Mucosa of descending colon (tissue), 3 donors: ENCODE measurements around the gene CPLANE2. TPM values are rescaled to one million over a fixed set of nuclear protein-coding genes. Genes with fewer than 3 reads are reported as not detected.

Experiments used
- ATAC-seq: fragments of 200-7000 bp; cut with Tn5 transposase; one replicate; pipeline ENCODE4 v1.9.1; 2020; ENCODE audit warnings: mild to moderate bottlenecking, moderate library complexity
- DNase-seq, 3 donors: peaks; one replicate each; pipeline ENCODE4 v3.0.0-alpha.2; 2020
- H3K36me3 ChIP-seq: fragments of 200-600 bp; one replicate; pipeline ENCODE4 v1.8.0; 2021; ENCODE audit warnings: low read depth, mild to moderate bottlenecking
- H3K4me1 ChIP-seq: fragments of 200-600 bp; one replicate; pipeline ENCODE4 v1.8.0; 2021; ENCODE audit warnings: low read depth, mild to moderate bottlenecking
- H3K4me3 ChIP-seq: fragments of 200-600 bp; one replicate; pipeline ENCODE4 v1.8.0; 2021; ENCODE audit warnings: mild to moderate bottlenecking
- H3K9me3 ChIP-seq: fragments of 200-600 bp; one replicate; pipeline ENCODE4 v1.8.0; 2021; ENCODE audit warnings: mild to moderate bottlenecking
- intact Hi-C, 2 donors: fragments of 100-400 bp; cut with DNase I in 1 of 2; cut with micrococcal nuclease in 1 of 2; formaldehyde crosslinking; loops; one replicate each; pipeline versions ENCODE4 v1.11.0 to v1.11.1; 2022; cut with DNase I, micrococcal nuclease
- total RNA-seq, 3 donors: library from RNA; stranded (reverse); fragmentation: NEBNext Ultra II Directional in 2 of 3; extraction: Animal tissue kit (Norgen Biotek cat#: 25700) in 2 of 3; gene quantifications; one replicate each; pipeline versions ENCODE4 v1.2.1 to v1.2.4, GENCODE V29; 2021 to 2023
- TF ChIP-seq, protein P1 (sequence below): fragments of 200-600 bp; IDR thresholded peaks from one replicate; pipeline ENCODE4 v1.8.0; 2022; ENCODE audit warnings: antibody characterized with exemption, mild to moderate bottlenecking
- donor health status: DM: no; HTN: no; CAD: no; lungs with moderate emphysema.
- donor health status: DM: no; HTN: no; CAD: no.
- donor health status: DM: no; HTN: yes; CAD: no.

CPLANE2 gene
- total RNA-seq, 3 donors from 2014 or later: 5.3 to 9.9 (median 5.9) TPM

DNA sequence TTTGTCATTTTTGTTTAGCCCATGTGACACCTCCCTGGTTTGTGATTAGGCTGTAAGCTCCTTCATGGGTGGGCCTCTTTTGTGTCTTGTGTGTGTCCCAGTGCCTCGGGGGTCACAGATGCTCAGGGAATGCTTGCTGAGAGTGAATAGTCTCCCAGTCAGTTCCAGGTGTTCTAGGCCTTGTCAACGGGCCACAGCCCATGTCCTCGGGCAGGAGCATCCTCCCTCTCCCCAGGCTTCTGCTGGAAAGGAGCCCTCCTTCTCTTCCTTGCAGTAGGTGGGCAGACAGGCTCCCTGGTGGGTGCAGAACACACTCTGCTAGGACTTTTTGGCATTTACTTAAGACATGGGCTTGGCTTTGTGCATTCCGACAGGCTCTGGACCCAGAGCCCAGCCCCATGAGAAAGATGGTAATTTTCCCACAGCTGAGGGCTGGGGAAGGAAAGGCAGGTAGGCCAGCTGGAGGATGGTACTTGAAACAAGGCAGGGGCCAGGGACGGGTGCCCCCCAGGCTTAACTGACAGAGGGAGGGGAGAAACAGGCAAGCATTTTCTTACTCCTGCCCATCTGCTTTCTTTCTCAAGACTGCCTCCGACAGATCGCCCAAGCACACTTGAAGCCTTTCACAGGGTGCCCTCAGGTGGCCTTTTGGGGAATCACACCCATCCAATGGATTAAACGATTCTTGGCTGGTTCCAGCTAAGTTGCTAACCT is 7.1 kb upstream of the CPLANE2 start:
- no peaks in the 10 kb centered on the region for H3K36me3 ChIP-seq
- TF ChIP-seq, protein P1, sequence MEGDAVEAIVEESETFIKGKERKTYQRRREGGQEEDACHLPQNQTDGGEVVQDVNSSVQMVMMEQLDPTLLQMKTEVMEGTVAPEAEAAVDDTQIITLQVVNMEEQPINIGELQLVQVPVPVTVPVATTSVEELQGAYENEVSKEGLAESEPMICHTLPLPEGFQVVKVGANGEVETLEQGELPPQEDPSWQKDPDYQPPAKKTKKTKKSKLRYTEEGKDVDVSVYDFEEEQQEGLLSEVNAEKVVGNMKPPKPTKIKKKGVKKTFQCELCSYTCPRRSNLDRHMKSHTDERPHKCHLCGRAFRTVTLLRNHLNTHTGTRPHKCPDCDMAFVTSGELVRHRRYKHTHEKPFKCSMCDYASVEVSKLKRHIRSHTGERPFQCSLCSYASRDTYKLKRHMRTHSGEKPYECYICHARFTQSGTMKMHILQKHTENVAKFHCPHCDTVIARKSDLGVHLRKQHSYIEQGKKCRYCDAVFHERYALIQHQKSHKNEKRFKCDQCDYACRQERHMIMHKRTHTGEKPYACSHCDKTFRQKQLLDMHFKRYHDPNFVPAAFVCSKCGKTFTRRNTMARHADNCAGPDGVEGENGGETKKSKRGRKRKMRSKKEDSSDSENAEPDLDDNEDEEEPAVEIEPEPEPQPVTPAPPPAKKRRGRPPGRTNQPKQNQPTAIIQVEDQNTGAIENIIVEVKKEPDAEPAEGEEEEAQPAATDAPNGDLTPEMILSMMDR: peak; percentile 85
- peak in 2 of 3 donors; percentile 79 to 89 for DNase-seq
- H3K4me3 ChIP-seq: no peak overlapping the region
- peaks cover 18% of the 10 kb centered on the region for H3K4me1 ChIP-seq
- intact Hi-C loops: loop anchor here in 1 of 2 donors (10.0 kb wide), 2 partner anchors 49 to 169 kb away; partner anchors contain the start of gene FAM131C
- no peaks in the 10 kb centered on the region for H3K9me3 ChIP-seq
- ATAC-seq: peak; percentile 79

DNA sequence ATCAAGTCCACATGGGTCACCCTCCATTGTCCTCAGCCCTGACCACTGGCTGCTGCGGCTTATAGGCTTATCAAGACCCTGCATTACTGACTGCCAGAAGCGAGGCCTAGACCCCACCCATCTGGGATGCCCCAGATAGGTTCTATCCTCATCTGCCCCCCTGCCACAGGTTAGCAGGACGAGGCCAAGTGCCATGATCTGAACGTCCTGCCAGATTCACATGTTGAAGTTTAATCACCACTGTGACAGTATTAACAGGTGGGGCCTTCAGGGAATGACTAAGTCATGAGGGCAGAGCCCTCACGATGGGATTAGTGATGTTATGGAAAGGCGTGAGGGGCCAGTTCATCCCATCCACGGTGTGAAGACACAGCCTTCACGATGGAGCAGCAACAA is 6.2 kb upstream of the CPLANE2 start:
- DNase-seq: no peak
- TF ChIP-seq, protein P1: no peak
- intact Hi-C loops: loop anchor here in 1 of 2 donors (10.0 kb wide), 2 partner anchors 48 to 168 kb away; partner anchors contain the start of gene FAM131C
- no peak overlapping the region for H3K4me3 ChIP-seq
- H3K36me3 ChIP-seq: no peaks in the 10 kb centered on the region
- no peaks in the 10 kb centered on the region for H3K9me3 ChIP-seq
- ATAC-seq: no peak
- H3K4me1 ChIP-seq: peaks cover 10% of the 10 kb centered on the region

DNA sequence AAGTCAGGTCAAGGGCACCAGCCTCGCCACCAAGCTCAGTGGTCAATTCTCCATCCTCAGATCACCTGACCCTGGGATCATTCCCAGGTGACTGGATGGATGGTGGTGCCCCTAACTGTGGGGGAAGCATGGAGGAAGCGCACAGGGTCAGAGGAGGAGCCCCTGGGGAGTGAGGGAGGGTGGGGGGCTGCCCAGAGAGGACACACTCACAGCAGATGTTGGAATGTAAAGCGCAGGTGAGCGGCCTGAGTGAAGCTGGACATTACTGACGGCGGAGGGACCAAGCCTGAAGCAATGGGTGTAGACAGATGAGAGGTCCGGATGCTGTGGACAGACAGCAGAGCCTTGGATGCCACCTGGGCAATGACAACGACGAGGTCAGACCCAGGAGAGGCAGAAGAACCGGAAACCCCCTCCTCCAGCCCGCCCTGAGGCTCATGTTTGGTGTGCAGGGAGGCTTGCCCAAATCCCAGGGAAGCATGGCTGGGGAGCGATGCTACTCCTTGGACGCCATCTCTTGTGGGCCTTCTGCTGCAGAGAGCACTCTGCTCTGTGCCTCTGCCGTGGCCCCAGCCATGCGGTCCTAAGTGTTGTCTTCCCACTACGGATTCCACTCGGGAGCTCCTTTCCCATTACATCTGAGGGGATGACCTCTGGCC is 5.7 kb upstream of the CPLANE2 start:
- ATAC-seq (no peak), DNase-seq (no peak)
- Histone ChIP-seq H3K4me3 (no peak overlapping the region), H3K9me3 (no peaks in the 10 kb centered on the region), H3K36me3 (no peaks in the 10 kb centered on the region), H3K4me1 (peaks cover 9% of the 10 kb centered on the region)
- TF ChIP-seq, protein P1: no peak
- intact Hi-C loops: loop anchor here in 1 of 2 donors (10.0 kb wide), 2 partner anchors 48 to 168 kb away; partner anchors contain the start of gene FAM131C

DNA sequence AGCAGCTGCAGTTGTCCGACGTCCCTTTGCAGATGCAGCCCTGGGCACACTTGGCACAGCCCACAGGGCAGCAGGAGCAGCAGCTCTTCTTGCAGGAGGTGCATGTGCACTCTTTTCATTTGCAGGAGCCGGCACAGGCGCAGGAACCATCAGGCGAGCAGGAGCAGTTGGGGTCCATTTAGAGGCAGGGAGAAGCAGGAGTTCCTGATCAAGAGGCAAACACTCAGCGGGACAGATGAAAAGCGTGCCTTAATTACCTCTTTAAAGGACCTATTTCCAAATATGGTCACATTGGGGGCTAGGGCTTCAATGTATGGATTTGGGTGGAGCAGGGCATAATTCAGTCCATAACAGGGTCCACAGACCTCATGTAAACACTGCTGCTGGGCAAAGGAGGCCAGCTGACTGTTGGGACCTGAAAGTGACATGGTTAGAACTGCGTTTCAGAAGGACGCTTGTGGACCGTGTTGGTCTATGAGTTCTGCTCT is 4.3 kb upstream of the CPLANE2 start:
- ATAC-seq: no peak
- Histone ChIP-seq H3K4me1 (peaks cover 15% of the 10 kb centered on the region), H3K4me3 (no peak overlapping the region), H3K36me3 (no peaks in the 10 kb centered on the region), H3K9me3 (no peaks in the 10 kb centered on the region)
- intact Hi-C loops: loop anchor here in 1 of 2 donors (10.0 kb wide), 2 partner anchors 46 to 166 kb away; partner anchors contain the start of gene FAM131C
- TF ChIP-seq, protein P1: no peak
- DNase-seq: no peak

DNA sequence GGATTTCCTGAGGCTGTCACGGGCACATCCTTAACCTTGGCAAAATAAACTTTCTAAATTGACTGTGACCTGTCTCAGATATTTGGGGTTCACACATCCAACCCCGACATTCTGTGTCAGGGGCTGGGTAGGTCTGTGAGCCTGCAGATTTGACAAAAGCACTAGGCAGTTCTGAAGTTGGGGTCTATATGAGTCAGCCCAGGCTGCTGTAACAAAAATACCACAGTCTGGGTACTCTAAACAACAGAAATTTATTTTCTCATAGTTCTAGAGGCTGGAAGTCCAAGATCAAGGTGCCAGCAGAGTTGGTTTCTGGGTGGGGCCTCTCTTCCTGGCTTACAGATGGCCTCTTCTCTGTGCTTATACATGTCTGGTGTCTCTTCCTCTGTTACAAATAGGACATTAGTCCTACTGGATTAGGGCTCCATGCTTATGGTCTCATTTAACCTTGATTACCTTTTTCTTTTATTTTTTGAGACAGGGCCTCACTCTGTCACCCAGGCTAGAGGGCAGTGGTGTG is 3.0 kb upstream of the CPLANE2 start:
- peaks cover 23% of the 10 kb centered on the region for H3K4me1 ChIP-seq
- TF ChIP-seq, protein P1: no peak
- DNase-seq: no peak
- no peaks in the 10 kb centered on the region for H3K36me3 ChIP-seq
- ATAC-seq: no peak
- intact Hi-C loops: loop anchor here in 1 of 2 donors (10.0 kb wide), 2 partner anchors 45 to 165 kb away; partner anchors contain the start of gene FAM131C
- no peak overlapping the region for H3K4me3 ChIP-seq
- H3K9me3 ChIP-seq: no peaks in the 10 kb centered on the region
